WTC11 (cell line): ENCODE measurements around the gene ZBTB20. TPM values are rescaled to one million over a fixed set of nuclear protein-coding genes. Genes with fewer than 3 reads are reported as not detected.

Experiments used
- ATAC-seq: fragments of 200-7000 bp; cut with Tn5 transposase; 2 replicates; pipeline ENCODE4 v1.10.0; 2021; ENCODE audit warnings: mild to moderate bottlenecking, moderate library complexity
- CTCF ChIA-PET: fragments of 300-600 bp; sonication (Branson Sonifier 250); formaldehyde crosslinking; loops from one replicate; lab custom pipeline; 2021; ENCODE audit warnings: antibody characterized with exemption; lab: Charles Lee
- POLR2A ChIA-PET: fragments of 350-600 bp; sonication (Branson Sonifier 250); formaldehyde crosslinking; loops from one replicate; lab custom pipeline; 2021; ENCODE audit warnings: antibody characterized with exemption; lab: Charles Lee
- DNase-seq: peaks from one replicate; pipeline ENCODE4 v3.0.0; 2021; ENCODE audit warnings: low spot score
- H3K27ac Mint-ChIP-seq: 2 replicates; pipeline ENCODE4 v1.8.0; 2021; ENCODE audit warnings: mixed read lengths
- H3K27me3 Mint-ChIP-seq: 2 replicates; pipeline ENCODE4 v1.8.0; 2021; ENCODE audit warnings: low read depth, mild to moderate bottlenecking, moderate library complexity, mixed read lengths
- H3K36me3 Mint-ChIP-seq: 2 replicates; pipeline ENCODE4 v1.8.0; 2021; ENCODE audit warnings: mixed read lengths
- H3K4me1 Mint-ChIP-seq: 2 replicates; pipeline ENCODE4 v1.8.0; 2022; ENCODE audit warnings: mixed read lengths
- H3K4me3 Mint-ChIP-seq: 2 replicates; pipeline ENCODE4 v1.8.0; 2021; ENCODE audit warnings: mild to moderate bottlenecking, moderate library complexity, mixed read lengths
- H3K9me3 Mint-ChIP-seq: 2 replicates; pipeline ENCODE4 v1.8.0; 2021; ENCODE audit warnings: mixed read lengths
- AR ChIP-seq: fragments of 250-450 bp; sonication (Bioruptor Pico); IDR thresholded peaks from 2 replicates; pipeline ENCODE4 v1.9.0; 2021; ENCODE audit warnings: mild to moderate bottlenecking
- CBFB ChIP-seq: sonication (generic); formaldehyde crosslinking; IDR thresholded peaks from 2 replicates; pipeline ENCODE4 v1.8.1; 2022; ENCODE audit warnings: mild to moderate bottlenecking, low read depth, missing genetic modification reagents
- CREB1 ChIP-seq: sonication (generic); formaldehyde crosslinking; IDR thresholded peaks from 2 replicates; pipeline ENCODE4 v1.8.0; 2023; ENCODE audit warnings: mild to moderate bottlenecking, missing genetic modification reagents
- E2F5 ChIP-seq: sonication (generic); formaldehyde crosslinking; IDR thresholded peaks from 2 replicates; pipeline ENCODE4 v1.8.1; 2022; ENCODE audit warnings: mild to moderate bottlenecking, moderate library complexity, missing genetic modification reagents
- ERG ChIP-seq: fragments of 250-450 bp; sonication (Bioruptor Pico); IDR thresholded peaks from 2 replicates; pipeline ENCODE4 v1.8.0; 2021; ENCODE audit warnings: mild to moderate bottlenecking
- GTF2I ChIP-seq: fragments of 250-450 bp; sonication (Bioruptor Pico); conservative IDR thresholded peaks from 2 replicates; pipeline ENCODE4 v1.4.0; 2021; ENCODE audit warnings: mild to moderate bottlenecking
- IRF2 ChIP-seq: sonication (generic); formaldehyde crosslinking; IDR thresholded peaks from 2 replicates; pipeline ENCODE4 v1.8.0; 2022; ENCODE audit warnings: low read depth, missing genetic modification reagents, borderline replicate concordance
- JUN ChIP-seq: sonication (generic); formaldehyde crosslinking; IDR thresholded peaks from 2 replicates; pipeline ENCODE4 v1.8.0; 2023; ENCODE audit warnings: mild to moderate bottlenecking, missing genetic modification reagents
- KAT7 ChIP-seq: sonication (generic); formaldehyde crosslinking; IDR thresholded peaks from 2 replicates; pipeline ENCODE4 v1.8.1; 2023; ENCODE audit warnings: missing genetic modification reagents, mild to moderate bottlenecking, borderline replicate concordance
- NFATC4 ChIP-seq: fragments of 250-450 bp; sonication (Bioruptor Pico); IDR thresholded peaks from 2 replicates; pipeline ENCODE4 v1.9.0; 2021; ENCODE audit warnings: mild to moderate bottlenecking
- NFE2L1 ChIP-seq: sonication (generic); formaldehyde crosslinking; IDR thresholded peaks from 2 replicates; pipeline ENCODE4 v1.8.1; 2023; ENCODE audit warnings: missing genetic modification reagents
- NR2C2 ChIP-seq: sonication (generic); formaldehyde crosslinking; IDR thresholded peaks from 2 replicates; pipeline ENCODE4 v1.8.0; 2022; ENCODE audit warnings: mild to moderate bottlenecking, missing genetic modification reagents
- PREB ChIP-seq: sonication (generic); formaldehyde crosslinking; IDR thresholded peaks from 2 replicates; pipeline ENCODE4 v1.8.1; 2022; ENCODE audit warnings: mild to moderate bottlenecking, missing genetic modification reagents, moderate library complexity, borderline replicate concordance
- PRRX2 ChIP-seq: fragments of 250-450 bp; sonication (Bioruptor Pico); IDR thresholded peaks from 2 replicates; pipeline ENCODE4 v1.8.0; 2021; ENCODE audit warnings: mild to moderate bottlenecking
- SOX15 ChIP-seq: fragments of 250-450 bp; sonication (Bioruptor Pico); IDR thresholded peaks from 2 replicates; pipeline ENCODE4 v1.9.0; 2021; ENCODE audit warnings: mild to moderate bottlenecking
- SP1 ChIP-seq: sonication (generic); formaldehyde crosslinking; conservative IDR thresholded peaks from 2 replicates; pipeline ENCODE4 v1.8.1; 2022; ENCODE audit warnings: missing genetic modification reagents
- TEAD4 ChIP-seq: sonication (generic); formaldehyde crosslinking; IDR thresholded peaks from 2 replicates; pipeline ENCODE4 v1.8.0; 2022; ENCODE audit warnings: mild to moderate bottlenecking, missing genetic modification reagents
- TP53 ChIP-seq: sonication (generic); formaldehyde crosslinking; IDR thresholded peaks from 2 replicates; pipeline ENCODE4 v1.8.1; 2023; ENCODE audit warnings: mild to moderate bottlenecking, missing genetic modification reagents
- ZBTB21 ChIP-seq: sonication (generic); formaldehyde crosslinking; IDR thresholded peaks from 2 replicates; pipeline ENCODE4 v1.8.1; 2023; ENCODE audit warnings: mild to moderate bottlenecking, missing genetic modification reagents, borderline replicate concordance
- ZNF219 ChIP-seq: sonication (generic); formaldehyde crosslinking; IDR thresholded peaks from 2 replicates; pipeline ENCODE4 v1.8.0; 2023; ENCODE audit warnings: missing genetic modification reagents, mild to moderate bottlenecking, borderline replicate concordance
- ZNF416 ChIP-seq: fragments of 250-450 bp; sonication (Bioruptor Pico); IDR thresholded peaks from 2 replicates; pipeline ENCODE4 v1.9.0; 2021; ENCODE audit warnings: mild to moderate bottlenecking, inconsistent platforms
- ZNF423 ChIP-seq: fragments of 250-450 bp; sonication (Bioruptor Pico); IDR thresholded peaks from 2 replicates; pipeline ENCODE4 v2.1.2; 2022; ENCODE audit warnings: mild to moderate bottlenecking, moderate library complexity
- total RNA-seq: library from RNA; stranded (reverse); gene quantifications from 3 replicates; pipeline ENCODE4 v1.2.3, GENCODE V29; 2021
- TF ChIP-seq, protein P1 (sequence below): sonication (generic); formaldehyde crosslinking; IDR thresholded peaks from 2 replicates; pipeline ENCODE4 v1.8.0; 2022; ENCODE audit warnings: mild to moderate bottlenecking, missing genetic modification reagents

The ZBTB20 gene
- total RNA-seq, 1 experiment from 2014 or later: 1.5 TPM

DNA sequence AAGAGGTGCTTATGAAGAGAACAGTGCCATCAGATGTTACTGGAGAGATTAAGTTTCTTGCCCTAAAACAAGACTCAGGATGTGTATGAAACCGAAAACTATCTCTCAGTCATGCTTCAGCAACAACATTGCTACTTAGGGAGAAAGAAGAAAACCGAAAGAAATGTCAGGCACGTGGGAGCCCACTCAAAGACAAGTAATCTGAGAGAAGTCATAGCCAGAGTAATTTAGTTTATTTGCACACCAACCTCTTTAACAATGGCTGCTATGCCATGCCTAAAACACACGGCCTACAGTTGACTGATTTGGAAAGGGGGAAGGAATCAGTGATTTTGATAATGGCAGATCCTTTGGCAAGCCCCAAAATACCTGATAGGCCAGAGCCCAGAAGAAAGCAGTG is 690.3 kb downstream of the ZBTB20 start:
- H3K9me3 Mint-ChIP-seq: no peaks in the 10 kb centered on the region
- ChIA-PET POLR2A (no interaction called here), CTCF (interaction anchor here (1.5 kb wide), 1 partner anchor 9 kb away, joined by 5 read pairs; no protein-coding TSS in a partner anchor)
- ATAC-seq (no peak), DNase-seq (no peak)
- no peak overlapping the region for H3K4me3 Mint-ChIP-seq
- no peaks in the 10 kb centered on the region for H3K36me3 Mint-ChIP-seq
- no peaks in the 10 kb centered on the region for H3K27me3 Mint-ChIP-seq
- peaks cover 6% of the 10 kb centered on the region for H3K4me1 Mint-ChIP-seq
- H3K27ac Mint-ChIP-seq: no peak overlapping the region
- no peak for TF ChIP-seq ZBTB21
- no peak for TF ChIP-seq ZNF219 (CRISPR knock-in tag)
- no peak for TF ChIP-seq NFE2L1 (CRISPR knock-in tag)
- TF ChIP-seq ZNF416 (CRISPR knock-in tag): no peak
- TF ChIP-seq PRRX2: no peak
- no peak for TF ChIP-seq GTF2I
- TF ChIP-seq, protein P1, sequence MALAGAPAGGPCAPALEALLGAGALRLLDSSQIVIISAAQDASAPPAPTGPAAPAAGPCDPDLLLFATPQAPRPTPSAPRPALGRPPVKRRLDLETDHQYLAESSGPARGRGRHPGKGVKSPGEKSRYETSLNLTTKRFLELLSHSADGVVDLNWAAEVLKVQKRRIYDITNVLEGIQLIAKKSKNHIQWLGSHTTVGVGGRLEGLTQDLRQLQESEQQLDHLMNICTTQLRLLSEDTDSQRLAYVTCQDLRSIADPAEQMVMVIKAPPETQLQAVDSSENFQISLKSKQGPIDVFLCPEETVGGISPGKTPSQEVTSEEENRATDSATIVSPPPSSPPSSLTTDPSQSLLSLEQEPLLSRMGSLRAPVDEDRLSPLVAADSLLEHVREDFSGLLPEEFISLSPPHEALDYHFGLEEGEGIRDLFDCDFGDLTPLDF (CRISPR knock-in tag): no peak
- no peak for TF ChIP-seq SP1 (CRISPR knock-in tag)
- TF ChIP-seq NR2C2: no peak
- no peak for TF ChIP-seq KAT7 (CRISPR knock-in tag)
- TF ChIP-seq TP53 (CRISPR knock-in tag): no peak
- TF ChIP-seq TEAD4 (CRISPR knock-in tag): no peak
- TF ChIP-seq E2F5 (CRISPR knock-in tag): no peak
- TF ChIP-seq PREB (CRISPR knock-in tag): no peak
- no peak for TF ChIP-seq ZNF423
- no peak for TF ChIP-seq CREB1 (CRISPR knock-in tag)
- TF ChIP-seq, all 79 proteins: peak for 0

DNA sequence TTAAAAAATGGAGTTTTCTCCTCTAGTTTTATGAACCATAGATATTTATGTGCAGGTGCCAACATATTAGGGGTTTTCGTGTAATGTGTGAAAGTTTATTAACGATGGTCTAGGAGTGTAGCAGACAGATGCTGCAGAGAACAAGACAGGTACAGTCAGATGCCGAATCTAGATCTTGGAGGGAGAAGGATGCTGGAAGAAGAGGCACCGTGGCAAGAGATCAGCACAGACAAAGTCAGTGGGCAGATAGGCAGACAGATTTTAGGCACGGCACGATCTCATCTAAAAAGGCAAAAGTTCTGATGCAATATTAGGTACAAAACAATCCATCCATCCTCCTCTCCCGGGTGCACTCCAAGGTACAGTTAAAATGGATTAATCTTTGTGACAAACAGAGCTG is 691.7 kb downstream of the ZBTB20 start:
- Mint-ChIP-seq H3K9me3 (no peaks in the 10 kb centered on the region), H3K4me3 (no peak overlapping the region), H3K36me3 (no peaks in the 10 kb centered on the region), H3K27ac (no peak overlapping the region), H3K27me3 (no peaks in the 10 kb centered on the region), H3K4me1 (peaks cover 18% of the 10 kb centered on the region)
- ATAC-seq (no peak), DNase-seq (no peak)
- POLR2A ChIA-PET: no interaction called here
- no peak for TF ChIP-seq CBFB (CRISPR knock-in tag)
- no peak for TF ChIP-seq NFE2L1 (CRISPR knock-in tag)
- TF ChIP-seq ERG: no peak
- no peak for TF ChIP-seq SP1 (CRISPR knock-in tag)
- CTCF ChIA-PET: no interaction called here

- H3K27me3 Mint-ChIP-seq: no peaks in the 10 kb centered on the region
- H3K27ac Mint-ChIP-seq: no peak overlapping the region
- H3K36me3 Mint-ChIP-seq: no peaks in the 10 kb centered on the region
- no peaks in the 10 kb centered on the region for H3K9me3 Mint-ChIP-seq
- DNase-seq (no peak), ATAC-seq (peak; percentile 54)
- H3K4me1 Mint-ChIP-seq: peaks cover 22% of the 10 kb centered on the region
- H3K4me3 Mint-ChIP-seq: no peak overlapping the region
- TF ChIP-seq SOX15 (CRISPR knock-in tag) (no peak), NFATC4 (CRISPR knock-in tag) (no peak), ZNF416 (CRISPR knock-in tag) (no peak), IRF2 (no peak), JUN (CRISPR knock-in tag) (no peak), AR (CRISPR knock-in tag) (no peak), SP1 (CRISPR knock-in tag) (no peak)
- TF ChIP-seq, all 79 proteins: peak for 0
- CTCF ChIA-PET: no interaction called here
- POLR2A ChIA-PET: no interaction called here
Measured at GRCh38 chr3:114454551-114455251, 692.4 kb downstream of the ZBTB20 start.
